Neuronal stem cell (in vitro differentiated cells): ENCODE measurements around the gene RDX.
A peak's percentile ranks its signal among the peaks of the same experiment; 100 is the strongest.

Experiments
- DNase-seq: peaks from one replicate; pipeline ENCODE4 v3.0.0-alpha.2; 2013; ENCODE audit warnings: low spot score
- H2AFZ ChIP-seq: one replicate; pipeline ENCODE4 v1.6.1; 2013; ENCODE audit warnings: mild to moderate bottlenecking, low read length, inconsistent platforms
- H2AK5ac ChIP-seq: 2 replicates; pipeline ENCODE4 v1.6.1; 2013; ENCODE audit warnings: low read depth, mild to moderate bottlenecking, inconsistent platforms, low read length, moderate library complexity, mixed read lengths
- H2BK120ac ChIP-seq: 2 replicates; pipeline ENCODE4 v1.6.1; 2013; ENCODE audit warnings: low read depth, mild to moderate bottlenecking, inconsistent platforms, low read length, moderate library complexity, mixed read lengths
- H2BK12ac ChIP-seq: one replicate; pipeline ENCODE4 v1.6.1; 2013; ENCODE audit warnings: low read length, inconsistent platforms
- H2BK15ac ChIP-seq: 2 replicates; pipeline ENCODE4 v1.6.1; 2013; ENCODE audit warnings: mild to moderate bottlenecking, low read length, inconsistent platforms, mixed read lengths
- H2BK5ac ChIP-seq: one replicate; pipeline ENCODE4 v1.6.1; 2013; ENCODE audit warnings: inconsistent platforms, mild to moderate bottlenecking, low read length, moderate library complexity
- H3K14ac ChIP-seq: one replicate; pipeline ENCODE4 v1.6.1; 2013; ENCODE audit warnings: low read length, inconsistent platforms
- H3K18ac ChIP-seq: 2 replicates; pipeline ENCODE4 v1.6.1; 2013; ENCODE audit warnings: low read length, inconsistent platforms
- H3K23ac ChIP-seq: 2 replicates; pipeline ENCODE4 v1.6.1; 2013; ENCODE audit warnings: low read depth, mild to moderate bottlenecking, mixed read lengths, low read length, inconsistent platforms; ENCODE audit not compliant: poor library complexity
- H3K27ac ChIP-seq: replicated peaks from 3 replicates; pipeline ENCODE4 v1.5.1; 2013; ENCODE audit warnings: low read length, inconsistent platforms
- H3K27me3 ChIP-seq, 3 experiments: 2 replicates each; pipeline ENCODE4 v1.6.1; 2013; ENCODE audit warnings: low read length in 3 of 3, mild to moderate bottlenecking in 2 of 3, inconsistent platforms in 1 of 3, low read depth in 1 of 3, mixed read lengths in 1 of 3, moderate library complexity in 1 of 3; ENCODE audit not compliant: control insufficient read depth in 3 of 3, insufficient read depth in 3 of 3
- H3K36me3 ChIP-seq, 2 donors: replicated peaks in 1 of 2; 2 replicates each; pipeline ENCODE4 v1.6.1; 2013; ENCODE audit warnings: low read length in 2 of 2; ENCODE audit not compliant: control insufficient read depth in 2 of 2, insufficient read depth in 2 of 2
- H3K4ac ChIP-seq: 2 replicates; pipeline ENCODE4 v1.6.1; 2013; ENCODE audit warnings: inconsistent platforms, mild to moderate bottlenecking, low read length, moderate library complexity
- H3K4me1 ChIP-seq, 2 donors: 1 replicate in 1 of 2; 2 replicates in 1 of 2; pipeline ENCODE4 v1.6.1; 2013; ENCODE audit warnings: low read length in 2 of 2, low read depth in 1 of 2; ENCODE audit not compliant: control insufficient read depth in 2 of 2, insufficient read depth in 1 of 2
- H3K4me2 ChIP-seq: one replicate; pipeline ENCODE4 v1.6.1; 2013; ENCODE audit warnings: mild to moderate bottlenecking, low read length, inconsistent platforms; ENCODE audit not compliant: insufficient read depth, poor library complexity, severe bottlenecking
- H3K4me3 ChIP-seq, 2 donors: 2 replicates each; pipeline ENCODE4 v1.5.1; 2013; ENCODE audit warnings: low read length in 2 of 2, mild to moderate bottlenecking in 2 of 2, inconsistent platforms in 1 of 2, moderate library complexity in 1 of 2
- H3K79me1 ChIP-seq: one replicate; pipeline ENCODE4 v1.6.1; 2013; ENCODE audit warnings: low read depth, mild to moderate bottlenecking, inconsistent platforms, low read length, moderate library complexity
- H3K9ac ChIP-seq: one replicate; pipeline ENCODE4 v1.6.1; 2013; ENCODE audit warnings: mild to moderate bottlenecking, low read depth, low read length, inconsistent platforms; ENCODE audit not compliant: poor library complexity
- H3K9me3 ChIP-seq, 2 donors: replicated peaks in 1 of 2; 2 replicates each; pipeline versions ENCODE3 to v1.6.1; 2013; ENCODE audit warnings: low read length in 2 of 2, mild to moderate bottlenecking in 2 of 2, inconsistent platforms in 1 of 2, low read depth in 1 of 2, mixed read lengths in 1 of 2, moderate library complexity in 1 of 2; ENCODE audit not compliant: control insufficient read depth in 2 of 2, insufficient read depth in 1 of 2
- H4K8ac ChIP-seq: one replicate; pipeline ENCODE4 v1.6.1; 2013; ENCODE audit warnings: low read depth, mild to moderate bottlenecking, inconsistent platforms, low read length, moderate library complexity
- H4K91ac ChIP-seq: one replicate; pipeline ENCODE4 v1.6.1; 2013; ENCODE audit warnings: low read length, low read depth, mild to moderate bottlenecking, inconsistent platforms; ENCODE audit not compliant: poor library complexity
- WGBS, 2 donors: extraction: QIAGEN DNeasy Blood & Tissue Kit; methylation state at CpG; one replicate each; pipeline ENCODE4 v1.1.7; 2013; ENCODE audit warnings: missing lambda C conversion rate in 2 of 2, mixed read lengths in 1 of 2; ENCODE audit not compliant: insufficient read length in 2 of 2, insufficient replicate concordance in 1 of 2; ENCODE audit errors: extremely low coverage in 2 of 2; 5-methylcytosine and 5-hydroxymethylcytosine counted together

Gene RDX

DNA sequence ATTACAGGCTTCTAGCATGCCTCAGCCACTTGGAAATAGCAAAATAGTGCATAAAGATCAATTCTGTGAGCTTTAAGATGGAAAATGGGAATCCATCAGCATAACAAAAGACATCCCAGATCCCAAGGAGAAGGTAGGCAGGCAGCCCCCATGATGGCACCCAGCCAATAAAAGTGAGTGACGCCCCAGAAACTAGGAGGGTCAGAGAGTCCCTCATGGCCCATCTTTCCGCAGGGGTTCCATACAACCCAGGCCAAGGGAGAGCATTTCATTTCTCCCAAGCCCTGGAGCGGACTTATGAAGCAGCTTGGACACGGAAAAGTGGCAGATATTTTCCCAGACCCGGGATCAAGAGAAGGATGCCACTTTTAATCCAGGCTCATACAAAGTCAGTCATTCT lies 110.0 kb downstream of the RDX start:
- no peak overlapping the region for H2BK12ac ChIP-seq
- no peaks in the 10 kb centered on the region for H3K36me3 ChIP-seq
- no peaks in the 10 kb centered on the region for H3K9me3 ChIP-seq
- no peak overlapping the region for H3K4ac ChIP-seq
- H3K4me2 ChIP-seq = no peak overlapping the region
- H3K79me1 ChIP-seq = no peaks in the 10 kb centered on the region
- H2AFZ ChIP-seq = no peak overlapping the region
- DNase-seq = no peak
- peak overlapping the region; percentile 32 for H2BK5ac ChIP-seq
- peaks cover 0 to 6% of the 10 kb centered on the region in 2 donors for H3K4me1 ChIP-seq
- no peak overlapping the region for H4K8ac ChIP-seq
- no peak overlapping the region for H3K27ac ChIP-seq
- WGBS, 2 donors = no CpG with 5 or more reads among the region's 5 CpGs
- H3K4me3 ChIP-seq = no peak overlapping the region
- H3K14ac ChIP-seq = no peak overlapping the region
- H3K23ac ChIP-seq = no peak overlapping the region
- H2AK5ac ChIP-seq = no peak overlapping the region
- no peak overlapping the region for H2BK15ac ChIP-seq
- H3K18ac ChIP-seq = no peak overlapping the region
- H2BK120ac ChIP-seq = no peak overlapping the region
- no peak overlapping the region for H4K91ac ChIP-seq
- H3K27me3 ChIP-seq = no peaks in the 10 kb centered on the region
- no peak overlapping the region for H3K9ac ChIP-seq

DNA sequence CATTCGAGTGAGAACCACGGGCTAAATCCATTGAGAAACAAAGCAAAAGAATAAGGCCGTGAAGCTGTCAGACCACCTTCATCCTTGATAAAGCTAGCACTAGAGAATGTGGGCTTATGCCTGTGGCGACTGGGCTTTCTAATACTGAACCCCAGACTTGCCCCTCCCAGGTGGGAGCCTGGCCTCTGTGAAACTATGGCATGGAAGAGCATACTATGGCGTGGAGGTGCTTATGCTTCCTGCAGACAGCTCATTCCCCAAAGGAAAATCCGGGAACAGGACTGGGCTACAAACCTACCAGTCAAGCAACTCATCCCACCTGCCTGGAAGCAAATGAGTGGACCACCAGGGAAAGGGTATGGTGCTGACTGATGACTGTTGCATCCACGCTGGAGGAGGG lies 110.8 kb downstream of the RDX start:
- Histone ChIP-seq H3K9me3 (no peaks in the 10 kb centered on the region), H3K23ac (no peak overlapping the region), H3K9ac (no peak overlapping the region), H2BK120ac (no peak overlapping the region), H3K4me2 (no peak overlapping the region), H3K4me3 (no peak overlapping the region), H2BK12ac (no peak overlapping the region), H4K8ac (no peak overlapping the region), H3K79me1 (no peaks in the 10 kb centered on the region), H2BK5ac (no peak overlapping the region), H3K27me3 (no peaks in the 10 kb centered on the region), H3K36me3 (no peaks in the 10 kb centered on the region), H3K18ac (no peak overlapping the region), H4K91ac (no peak overlapping the region), H3K27ac (no peak overlapping the region), H2BK15ac (no peak overlapping the region), H2AFZ (peak overlapping the region; percentile 24), H3K14ac (no peak overlapping the region), H3K4me1 (peaks cover 0 to 6% of the 10 kb centered on the region in 2 donors), H3K4ac (no peak overlapping the region), H2AK5ac (no peak overlapping the region)
- no CpG with 5 or more reads among the region's 7 CpGs for WGBS, 2 donors
- DNase-seq = no peak

GRCh38 chr11:110185121-110185591 lies 111.3 kb downstream of the RDX start:
- no peak overlapping the region for H3K27ac ChIP-seq
- no peak overlapping the region for H2AK5ac ChIP-seq
- no peak overlapping the region for H4K91ac ChIP-seq
- H3K79me1 ChIP-seq = no peaks in the 10 kb centered on the region
- H3K4me1 ChIP-seq = peaks cover 0 to 6% of the 10 kb centered on the region in 2 donors
- no peak for DNase-seq
- no peak overlapping the region for H3K18ac ChIP-seq
- no peak overlapping the region for H2BK12ac ChIP-seq
- H2AFZ ChIP-seq = peak overlapping the region; percentile 24
- no peaks in the 10 kb centered on the region for H3K9me3 ChIP-seq
- H2BK120ac ChIP-seq = no peak overlapping the region
- H3K4ac ChIP-seq = no peak overlapping the region
- no peak overlapping the region for H2BK5ac ChIP-seq
- no CpG with 5 or more reads among the region's 3 CpGs for WGBS, 2 donors
- H3K14ac ChIP-seq = no peak overlapping the region
- no peak overlapping the region for H3K4me2 ChIP-seq
- no peak overlapping the region for H3K23ac ChIP-seq
- H3K27me3 ChIP-seq = no peaks in the 10 kb centered on the region
- H3K36me3 ChIP-seq = no peaks in the 10 kb centered on the region
- H4K8ac ChIP-seq = no peak overlapping the region
- H3K4me3 ChIP-seq = no peak overlapping the region
- no peak overlapping the region for H2BK15ac ChIP-seq
- no peak overlapping the region for H3K9ac ChIP-seq

GRCh38 chr11:110184456-110184855 lies 112.0 kb downstream of the RDX start:
- H3K79me1 ChIP-seq = no peaks in the 10 kb centered on the region
- H3K4me3 ChIP-seq = no peak overlapping the region
- H2BK120ac ChIP-seq = no peak overlapping the region
- H3K36me3 ChIP-seq = no peaks in the 10 kb centered on the region
- WGBS, 2 donors = no CpG with 5 or more reads among the region's 7 CpGs
- H3K27ac ChIP-seq = no peak overlapping the region
- H3K23ac ChIP-seq = no peak overlapping the region
- no peak overlapping the region for H3K4ac ChIP-seq
- no peak overlapping the region for H2BK5ac ChIP-seq
- H2AFZ ChIP-seq = no peak overlapping the region
- no peak overlapping the region for H2BK15ac ChIP-seq
- H3K27me3 ChIP-seq = no peaks in the 10 kb centered on the region
- no peak overlapping the region for H3K4me2 ChIP-seq
- no peak overlapping the region for H3K9ac ChIP-seq
- no peak overlapping the region for H4K8ac ChIP-seq
- no peak overlapping the region for H4K91ac ChIP-seq
- H3K9me3 ChIP-seq = no peaks in the 10 kb centered on the region
- no peak overlapping the region for H2BK12ac ChIP-seq
- peaks cover 0 to 6% of the 10 kb centered on the region in 2 donors for H3K4me1 ChIP-seq
- H2AK5ac ChIP-seq = no peak overlapping the region
- no peak overlapping the region for H3K14ac ChIP-seq
- H3K18ac ChIP-seq = peak overlapping the region; percentile 5
- DNase-seq = no peak
